Measurements from ENCODE around the gene NUFIP1. TPM values are rescaled to one million over a fixed set of nuclear protein-coding genes. Genes with fewer than 3 reads are reported as not detected.

NUFIP1 gene
- total and polyA plus RNA-seq, 2 of the 8 experiments (the other 6 are each of a cell fraction or from before 2014, with no cell fraction given), result 4.6 to 16.6 TPM

DNA sequence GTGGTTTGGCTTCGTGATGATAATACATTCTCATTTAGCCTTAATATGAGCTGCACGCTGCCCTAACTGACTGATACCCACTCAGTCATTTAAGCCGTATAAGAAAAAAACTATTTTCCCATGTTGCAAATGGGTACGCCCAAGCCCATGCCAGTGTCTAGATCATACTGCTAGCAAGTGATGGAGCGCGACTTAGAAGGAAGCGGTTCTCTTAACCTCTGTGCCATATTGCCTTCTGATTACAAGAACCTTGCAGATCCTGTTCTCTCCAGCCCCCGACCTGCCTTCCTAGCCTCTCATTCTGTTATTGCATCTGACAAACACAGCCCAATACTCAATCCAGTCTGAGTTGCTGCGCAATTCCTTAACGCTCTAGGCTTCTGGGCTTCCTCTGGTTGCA is 670 bp upstream of the NUFIP1 start (continued):
- TF ChIP-seq, protein P1, sequence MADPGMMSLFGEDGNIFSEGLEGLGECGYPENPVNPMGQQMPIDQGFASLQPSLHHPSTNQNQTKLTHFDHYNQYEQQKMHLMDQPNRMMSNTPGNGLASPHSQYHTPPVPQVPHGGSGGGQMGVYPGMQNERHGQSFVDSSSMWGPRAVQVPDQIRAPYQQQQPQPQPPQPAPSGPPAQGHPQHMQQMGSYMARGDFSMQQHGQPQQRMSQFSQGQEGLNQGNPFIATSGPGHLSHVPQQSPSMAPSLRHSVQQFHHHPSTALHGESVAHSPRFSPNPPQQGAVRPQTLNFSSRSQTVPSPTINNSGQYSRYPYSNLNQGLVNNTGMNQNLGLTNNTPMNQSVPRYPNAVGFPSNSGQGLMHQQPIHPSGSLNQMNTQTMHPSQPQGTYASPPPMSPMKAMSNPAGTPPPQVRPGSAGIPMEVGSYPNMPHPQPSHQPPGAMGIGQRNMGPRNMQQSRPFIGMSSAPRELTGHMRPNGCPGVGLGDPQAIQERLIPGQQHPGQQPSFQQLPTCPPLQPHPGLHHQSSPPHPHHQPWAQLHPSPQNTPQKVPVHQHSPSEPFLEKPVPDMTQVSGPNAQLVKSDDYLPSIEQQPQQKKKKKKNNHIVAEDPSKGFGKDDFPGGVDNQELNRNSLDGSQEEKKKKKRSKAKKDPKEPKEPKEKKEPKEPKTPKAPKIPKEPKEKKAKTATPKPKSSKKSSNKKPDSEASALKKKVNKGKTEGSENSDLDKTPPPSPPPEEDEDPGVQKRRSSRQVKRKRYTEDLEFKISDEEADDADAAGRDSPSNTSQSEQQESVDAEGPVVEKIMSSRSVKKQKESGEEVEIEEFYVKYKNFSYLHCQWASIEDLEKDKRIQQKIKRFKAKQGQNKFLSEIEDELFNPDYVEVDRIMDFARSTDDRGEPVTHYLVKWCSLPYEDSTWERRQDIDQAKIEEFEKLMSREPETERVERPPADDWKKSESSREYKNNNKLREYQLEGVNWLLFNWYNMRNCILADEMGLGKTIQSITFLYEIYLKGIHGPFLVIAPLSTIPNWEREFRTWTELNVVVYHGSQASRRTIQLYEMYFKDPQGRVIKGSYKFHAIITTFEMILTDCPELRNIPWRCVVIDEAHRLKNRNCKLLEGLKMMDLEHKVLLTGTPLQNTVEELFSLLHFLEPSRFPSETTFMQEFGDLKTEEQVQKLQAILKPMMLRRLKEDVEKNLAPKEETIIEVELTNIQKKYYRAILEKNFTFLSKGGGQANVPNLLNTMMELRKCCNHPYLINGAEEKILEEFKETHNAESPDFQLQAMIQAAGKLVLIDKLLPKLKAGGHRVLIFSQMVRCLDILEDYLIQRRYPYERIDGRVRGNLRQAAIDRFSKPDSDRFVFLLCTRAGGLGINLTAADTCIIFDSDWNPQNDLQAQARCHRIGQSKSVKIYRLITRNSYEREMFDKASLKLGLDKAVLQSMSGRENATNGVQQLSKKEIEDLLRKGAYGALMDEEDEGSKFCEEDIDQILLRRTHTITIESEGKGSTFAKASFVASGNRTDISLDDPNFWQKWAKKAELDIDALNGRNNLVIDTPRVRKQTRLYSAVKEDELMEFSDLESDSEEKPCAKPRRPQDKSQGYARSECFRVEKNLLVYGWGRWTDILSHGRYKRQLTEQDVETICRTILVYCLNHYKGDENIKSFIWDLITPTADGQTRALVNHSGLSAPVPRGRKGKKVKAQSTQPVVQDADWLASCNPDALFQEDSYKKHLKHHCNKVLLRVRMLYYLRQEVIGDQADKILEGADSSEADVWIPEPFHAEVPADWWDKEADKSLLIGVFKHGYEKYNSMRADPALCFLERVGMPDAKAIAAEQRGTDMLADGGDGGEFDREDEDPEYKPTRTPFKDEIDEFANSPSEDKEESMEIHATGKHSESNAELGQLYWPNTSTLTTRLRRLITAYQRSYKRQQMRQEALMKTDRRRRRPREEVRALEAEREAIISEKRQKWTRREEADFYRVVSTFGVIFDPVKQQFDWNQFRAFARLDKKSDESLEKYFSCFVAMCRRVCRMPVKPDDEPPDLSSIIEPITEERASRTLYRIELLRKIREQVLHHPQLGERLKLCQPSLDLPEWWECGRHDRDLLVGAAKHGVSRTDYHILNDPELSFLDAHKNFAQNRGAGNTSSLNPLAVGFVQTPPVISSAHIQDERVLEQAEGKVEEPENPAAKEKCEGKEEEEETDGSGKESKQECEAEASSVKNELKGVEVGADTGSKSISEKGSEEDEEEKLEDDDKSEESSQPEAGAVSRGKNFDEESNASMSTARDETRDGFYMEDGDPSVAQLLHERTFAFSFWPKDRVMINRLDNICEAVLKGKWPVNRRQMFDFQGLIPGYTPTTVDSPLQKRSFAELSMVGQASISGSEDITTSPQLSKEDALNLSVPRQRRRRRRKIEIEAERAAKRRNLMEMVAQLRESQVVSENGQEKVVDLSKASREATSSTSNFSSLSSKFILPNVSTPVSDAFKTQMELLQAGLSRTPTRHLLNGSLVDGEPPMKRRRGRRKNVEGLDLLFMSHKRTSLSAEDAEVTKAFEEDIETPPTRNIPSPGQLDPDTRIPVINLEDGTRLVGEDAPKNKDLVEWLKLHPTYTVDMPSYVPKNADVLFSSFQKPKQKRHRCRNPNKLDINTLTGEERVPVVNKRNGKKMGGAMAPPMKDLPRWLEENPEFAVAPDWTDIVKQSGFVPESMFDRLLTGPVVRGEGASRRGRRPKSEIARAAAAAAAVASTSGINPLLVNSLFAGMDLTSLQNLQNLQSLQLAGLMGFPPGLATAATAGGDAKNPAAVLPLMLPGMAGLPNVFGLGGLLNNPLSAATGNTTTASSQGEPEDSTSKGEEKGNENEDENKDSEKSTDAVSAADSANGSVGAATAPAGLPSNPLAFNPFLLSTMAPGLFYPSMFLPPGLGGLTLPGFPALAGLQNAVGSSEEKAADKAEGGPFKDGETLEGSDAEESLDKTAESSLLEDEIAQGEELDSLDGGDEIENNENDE (IDR thresholded peaks at IDR 0.05; ENCODE audit: insufficient replicate concordance, low read length), result no peak
- TF ChIP-seq KDM4A (IDR thresholded peaks at IDR 0.05; ENCODE audit: low read depth, low read length, severe bottlenecking) (no peak), SIN3A (conservative IDR thresholded peaks at IDR 0.05 in 1 of 2, IDR thresholded peaks at IDR 0.05 in 1 of 2; ENCODE audit: low read depth in 1 of 2, low read length in 2 of 2) (no peak), RFX5 (IDR thresholded peaks at IDR 0.05; ENCODE audit: borderline replicate concordance, low read depth, low read length) (no peak), KDM1A (IDR thresholded peaks at IDR 0.05; ENCODE audit: borderline replicate concordance, low read length) (no peak), TAF7 (optimal IDR thresholded peaks at IDR 0.05; ENCODE audit: borderline replicate concordance, low read depth, low read length) (no peak), JUND (IDR thresholded peaks at IDR 0.05; ENCODE audit: low read length) (no peak)
- TF ChIP-seq, protein P2, sequence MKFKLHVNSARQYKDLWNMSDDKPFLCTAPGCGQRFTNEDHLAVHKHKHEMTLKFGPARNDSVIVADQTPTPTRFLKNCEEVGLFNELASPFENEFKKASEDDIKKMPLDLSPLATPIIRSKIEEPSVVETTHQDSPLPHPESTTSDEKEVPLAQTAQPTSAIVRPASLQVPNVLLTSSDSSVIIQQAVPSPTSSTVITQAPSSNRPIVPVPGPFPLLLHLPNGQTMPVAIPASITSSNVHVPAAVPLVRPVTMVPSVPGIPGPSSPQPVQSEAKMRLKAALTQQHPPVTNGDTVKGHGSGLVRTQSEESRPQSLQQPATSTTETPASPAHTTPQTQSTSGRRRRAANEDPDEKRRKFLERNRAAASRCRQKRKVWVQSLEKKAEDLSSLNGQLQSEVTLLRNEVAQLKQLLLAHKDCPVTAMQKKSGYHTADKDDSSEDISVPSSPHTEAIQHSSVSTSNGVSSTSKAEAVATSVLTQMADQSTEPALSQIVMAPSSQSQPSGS (IDR thresholded peaks at IDR 0.05; ENCODE audit: low read length), result no peak
- TF ChIP-seq, protein P3, sequence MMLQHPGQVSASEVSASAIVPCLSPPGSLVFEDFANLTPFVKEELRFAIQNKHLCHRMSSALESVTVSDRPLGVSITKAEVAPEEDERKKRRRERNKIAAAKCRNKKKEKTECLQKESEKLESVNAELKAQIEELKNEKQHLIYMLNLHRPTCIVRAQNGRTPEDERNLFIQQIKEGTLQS (IDR thresholded peaks at IDR 0.05; ENCODE audit: insufficient read depth, low read depth, low read length), result no peak
